Measurements from ENCODE around the gene EVC2.

EVC2 gene

DNA sequence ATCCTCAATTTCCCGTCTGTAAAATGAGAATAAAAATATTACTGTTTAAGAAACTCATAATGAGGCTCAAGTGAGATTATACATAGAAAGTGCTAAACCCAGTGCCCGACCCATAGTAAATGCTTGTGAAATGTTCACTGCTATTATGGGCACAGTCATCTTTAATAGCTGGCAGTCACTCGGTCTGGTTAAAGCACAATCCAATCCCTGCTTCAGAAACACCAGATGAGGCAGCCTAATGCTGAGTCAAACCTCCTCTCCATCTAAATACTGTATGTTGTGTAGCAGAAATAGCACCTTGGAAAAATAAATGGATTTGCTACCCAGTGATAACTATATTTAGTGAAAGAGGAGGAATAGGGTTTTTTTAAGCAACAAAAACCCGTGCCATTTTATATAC is 14.5 kb downstream of the EVC2 start:
- TF ChIP-seq, protein P1, sequence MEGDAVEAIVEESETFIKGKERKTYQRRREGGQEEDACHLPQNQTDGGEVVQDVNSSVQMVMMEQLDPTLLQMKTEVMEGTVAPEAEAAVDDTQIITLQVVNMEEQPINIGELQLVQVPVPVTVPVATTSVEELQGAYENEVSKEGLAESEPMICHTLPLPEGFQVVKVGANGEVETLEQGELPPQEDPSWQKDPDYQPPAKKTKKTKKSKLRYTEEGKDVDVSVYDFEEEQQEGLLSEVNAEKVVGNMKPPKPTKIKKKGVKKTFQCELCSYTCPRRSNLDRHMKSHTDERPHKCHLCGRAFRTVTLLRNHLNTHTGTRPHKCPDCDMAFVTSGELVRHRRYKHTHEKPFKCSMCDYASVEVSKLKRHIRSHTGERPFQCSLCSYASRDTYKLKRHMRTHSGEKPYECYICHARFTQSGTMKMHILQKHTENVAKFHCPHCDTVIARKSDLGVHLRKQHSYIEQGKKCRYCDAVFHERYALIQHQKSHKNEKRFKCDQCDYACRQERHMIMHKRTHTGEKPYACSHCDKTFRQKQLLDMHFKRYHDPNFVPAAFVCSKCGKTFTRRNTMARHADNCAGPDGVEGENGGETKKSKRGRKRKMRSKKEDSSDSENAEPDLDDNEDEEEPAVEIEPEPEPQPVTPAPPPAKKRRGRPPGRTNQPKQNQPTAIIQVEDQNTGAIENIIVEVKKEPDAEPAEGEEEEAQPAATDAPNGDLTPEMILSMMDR (IDR thresholded peaks at IDR 0.05; ENCODE audit: low read depth, low read length): no peak
- in situ Hi-C loops (cut with HindIII; ENCODE audit: low sequenced_read_pairs): no loop called here
- no peak overlapping the region for H3K4me3 ChIP-seq (ENCODE audit: low read depth, low read length)
- no peak for DNase-seq (ENCODE audit: low read depth, low spot score)

DNA sequence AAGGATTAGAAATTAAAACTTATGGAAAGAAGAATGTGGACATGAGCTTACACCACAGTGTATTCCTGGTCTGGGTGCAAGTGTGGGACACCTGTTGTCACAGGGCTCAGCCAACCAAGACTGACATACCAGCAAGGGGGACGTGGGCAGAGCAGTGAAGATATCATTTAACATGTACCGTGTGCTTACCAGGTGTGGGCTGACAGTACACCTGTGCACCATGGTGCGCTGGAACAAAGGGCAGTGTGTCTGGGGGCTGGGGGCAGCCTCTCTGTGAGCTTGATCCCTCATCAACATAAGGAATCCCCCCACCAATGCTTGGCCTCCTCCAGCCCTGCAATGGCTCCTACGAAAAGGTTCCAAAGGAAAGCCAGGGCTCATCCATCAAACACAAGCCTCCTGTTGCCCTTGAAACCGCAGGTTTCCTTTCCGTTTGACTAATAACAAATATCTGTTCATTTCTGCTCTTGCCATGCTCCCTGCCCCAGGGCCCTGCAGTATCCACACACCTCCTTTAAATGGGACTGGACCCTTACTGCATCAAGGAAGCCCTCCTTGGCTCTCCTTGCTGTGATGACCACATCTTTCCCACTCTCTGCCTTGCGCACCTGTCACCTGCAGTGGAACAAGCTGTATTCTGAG is 16.7 kb downstream of the EVC2 start:
- in situ Hi-C loops (cut with HindIII; ENCODE audit: low sequenced_read_pairs): no loop called here
- no peak overlapping the region for H3K4me3 ChIP-seq (ENCODE audit: low read depth, low read length)
- DNase-seq (ENCODE audit: low read depth, low spot score): no peak
- TF ChIP-seq, protein P1 (IDR thresholded peaks at IDR 0.05; ENCODE audit: low read depth, low read length): no peak

DNA sequence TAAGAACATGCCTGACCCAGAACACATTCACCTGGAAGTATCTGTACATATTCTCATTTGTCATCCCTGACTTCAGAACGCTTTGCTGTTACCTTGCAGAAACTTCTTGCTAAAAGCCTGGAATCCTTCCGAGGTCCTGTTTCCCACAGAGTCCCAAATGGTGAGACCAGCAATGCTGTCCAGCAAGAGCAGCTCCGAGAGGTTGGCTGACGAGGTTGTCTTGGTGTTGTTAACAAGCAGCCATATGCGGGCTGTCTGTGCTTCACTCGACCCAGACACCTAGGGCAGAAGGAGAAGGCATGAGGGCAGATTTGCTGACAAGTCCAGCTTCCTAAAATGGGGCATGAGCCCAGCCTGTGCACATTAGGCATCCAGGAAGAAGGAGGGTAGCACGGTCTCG is 19.3 kb downstream of the EVC2 start:
- in situ Hi-C loops (cut with HindIII; ENCODE audit: low sequenced_read_pairs): no loop called here
- no peak for DNase-seq (ENCODE audit: low read depth, low spot score)
- no peak overlapping the region for H3K4me3 ChIP-seq (ENCODE audit: low read depth, low read length)
- TF ChIP-seq, protein P1 (IDR thresholded peaks at IDR 0.05; ENCODE audit: low read depth, low read length): no peak

DNA sequence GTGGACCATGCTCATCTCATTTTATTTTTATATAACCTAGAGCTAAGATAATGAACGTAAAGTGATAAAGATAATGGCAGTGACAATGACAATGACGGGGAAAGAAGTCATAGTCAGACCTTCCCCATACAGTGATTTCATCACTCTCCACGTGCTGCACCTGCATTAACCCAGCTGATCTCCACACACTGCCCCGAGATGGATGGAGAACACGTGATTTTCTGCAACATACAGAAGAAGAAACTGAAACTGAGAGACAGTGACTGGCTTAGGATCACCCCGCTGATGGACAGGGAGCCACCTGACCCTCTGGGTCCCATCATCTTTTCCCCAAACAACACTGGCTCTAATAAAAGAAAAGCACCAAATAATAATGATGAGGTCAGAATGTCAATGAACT is 22.0 kb downstream of the EVC2 start:
- TF ChIP-seq, protein P1 (IDR thresholded peaks at IDR 0.05; ENCODE audit: low read depth, low read length): no peak
- in situ Hi-C loops (cut with HindIII; ENCODE audit: low sequenced_read_pairs): no loop called here
- no peak for DNase-seq (ENCODE audit: low read depth, low spot score)
- no peak overlapping the region for H3K4me3 ChIP-seq (ENCODE audit: low read depth, low read length)

DNA sequence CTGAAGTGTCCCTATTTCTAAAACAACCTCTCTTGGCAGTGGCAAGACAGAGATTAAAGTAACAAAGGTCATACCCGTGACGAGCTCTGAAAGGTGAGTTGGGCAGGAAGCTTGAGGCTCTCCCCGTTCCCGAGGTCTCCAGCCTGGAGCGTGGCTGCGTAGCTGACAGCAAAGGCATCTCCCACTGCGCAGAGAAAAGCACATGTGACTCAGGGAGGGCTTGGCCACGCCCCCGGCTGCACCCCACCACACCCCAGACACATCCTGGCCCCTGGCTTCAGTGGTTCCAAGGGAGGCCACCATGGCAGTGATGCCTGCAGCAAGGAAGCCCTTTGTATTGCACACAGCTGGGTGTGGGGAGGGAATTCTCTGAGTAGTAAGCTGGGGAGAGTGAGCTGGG is 23.1 kb downstream of the EVC2 start:
- in situ Hi-C loops (cut with HindIII; ENCODE audit: low sequenced_read_pairs): no loop called here
- DNase-seq (ENCODE audit: low read depth, low spot score): no peak
- TF ChIP-seq, protein P1 (IDR thresholded peaks at IDR 0.05; ENCODE audit: low read depth, low read length): no peak
- no peak overlapping the region for H3K4me3 ChIP-seq (ENCODE audit: low read depth, low read length)

DNA sequence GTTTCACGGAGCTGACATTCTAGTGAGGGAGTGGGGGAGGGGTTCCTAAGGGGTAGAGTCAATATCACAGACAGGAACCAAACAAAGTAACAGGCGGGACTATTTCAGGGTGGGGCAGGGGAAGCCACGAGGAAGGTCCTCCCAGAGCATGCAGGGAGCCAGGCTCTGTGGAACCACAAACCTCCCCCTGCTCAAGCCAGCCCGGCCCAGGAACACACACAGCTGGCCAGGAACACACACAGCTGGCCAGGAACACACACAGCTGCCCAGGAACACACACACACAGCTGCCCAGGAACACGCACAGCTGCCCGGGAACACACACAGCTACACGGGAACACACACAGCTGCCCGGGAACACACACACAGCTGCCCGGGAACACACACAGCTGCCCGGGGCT is 24.8 kb downstream of the EVC2 start:
- no peak for DNase-seq (ENCODE audit: low read depth, low spot score)
- in situ Hi-C loops (cut with HindIII; ENCODE audit: low sequenced_read_pairs): no loop called here
- no peak overlapping the region for H3K4me3 ChIP-seq (ENCODE audit: low read depth, low read length)
- TF ChIP-seq, protein P1 (IDR thresholded peaks at IDR 0.05; ENCODE audit: low read depth, low read length): no peak

Data from astrocyte of the spinal cord (primary cell).